K562 (cell line): ENCODE measurements around the gene FAM50B. TPM values are rescaled to one million over a fixed set of nuclear protein-coding genes. Genes with fewer than 3 reads are reported as not detected.

Experiments used
- ARID4B ChIP-seq: sonication (generic); formaldehyde crosslinking; IDR thresholded peaks from 2 replicates; pipeline ENCODE4 v1.8.0; 2022; ENCODE audit warnings: mild to moderate bottlenecking, missing genetic modification reagents
- CBX5 ChIP-seq: IDR thresholded peaks from 2 replicates; pipeline ENCODE4 v1.6.1; 2014; ENCODE audit warnings: low read depth, borderline replicate concordance
- GATA2 ChIP-seq: sonication (generic); formaldehyde crosslinking; IDR thresholded peaks from 2 replicates; pipeline ENCODE4 v1.4.0; 2020; ENCODE audit warnings: mild to moderate bottlenecking, missing genetic modification reagents
- KLF13 ChIP-seq: fragments of 450-650 bp; IDR thresholded peaks from 2 replicates; pipeline ENCODE4 v1.6.1; 2016; ENCODE audit warnings: missing genetic modification characterization, low read depth, mild to moderate bottlenecking, missing compliant biosample characterization, moderate library complexity, borderline replicate concordance
- MCM7 ChIP-seq, 2 experiments: fragments of 450-650 bp; IDR thresholded peaks; 2 replicates each; pipeline ENCODE4 v1.6.1; 2016 to 2018
- NR2C2 ChIP-seq, 2 experiments: fragments of 200-800 bp in 1 of 2; sonication (Bioruptor generic) in 1 of 2; sonication (generic) in 1 of 2; formaldehyde crosslinking in 1 of 2; IDR thresholded peaks; 2 replicates each; pipeline versions ENCODE4 v1.6.1 to v1.8.0; 2016 to 2022; ENCODE audit warnings: mild to moderate bottlenecking in 1 of 2, missing compliant biosample characterization in 1 of 2, missing genetic modification characterization in 1 of 2, missing genetic modification reagents in 1 of 2
- PBX2 ChIP-seq, 2 experiments: IDR thresholded peaks in 1 of 2; conservative IDR thresholded peaks in 1 of 2; 2 replicates each; pipeline ENCODE4 v1.6.1; 2016; ENCODE audit warnings: low read depth in 2 of 2, mild to moderate bottlenecking in 1 of 2, missing compliant biosample characterization in 1 of 2, missing genetic modification characterization in 1 of 2, moderate library complexity in 1 of 2
- SRSF7 ChIP-seq: fragments of 200-400 bp; formaldehyde crosslinking; optimal IDR thresholded peaks from 2 replicates; pipeline ENCODE3; 2017; ENCODE audit warnings: mild to moderate bottlenecking, low read depth, low read length
- TBP ChIP-seq: optimal IDR thresholded peaks from 2 replicates; pipeline ENCODE3; 2011; ENCODE audit warnings: low read depth, low read length, improper control_type of control experiment
- ZNF134 ChIP-seq: fragments of 250-450 bp; sonication (Bioruptor Pico); conservative IDR thresholded peaks from 2 replicates; pipeline ENCODE4 v1.4.0; 2020
- ZNF609 ChIP-seq: sonication (generic); formaldehyde crosslinking; IDR thresholded peaks from 2 replicates; pipeline ENCODE4 v1.8.1; 2023; ENCODE audit warnings: missing genetic modification reagents, mild to moderate bottlenecking, borderline replicate concordance
- polyA plus RNA-seq, 8 experiments: library from polyadenylated mRNA; depleted of rRNA in 4 of 8; stranded (reverse) in 5 of 8; unstranded in 3 of 8; fragments of >200 nt; fragmentation: Nextera tagmentation in 2 of 8; fragmentation: Illumina TruSeq in 1 of 8; extraction: Ambion mirVana in 2 of 8; extraction: Trizol in 1 of 8; gene quantifications; 2 replicates each; pipeline versions ENCODE4 v1.2.1 to v1.2.3, GENCODE V29; 2011 to 2014; ENCODE audit warnings: inconsistent platforms in 1 of 8, missing spikeins in 1 of 8
- total RNA-seq, 7 experiments: library from RNA; depleted of rRNA in 6 of 7; stranded (reverse); fragments of >200 nt in 6 of 7; fragmentation: Illumina TruSeq in 2 of 7; extraction: Trizol in 2 of 7; gene quantifications; 2 replicates each; pipeline versions ENCODE4 v1.2.1 to v1.2.3, GENCODE V29; 2011 to 2021; ENCODE audit warnings: low replicate concordance in 1 of 7

The FAM50B gene
- total and polyA plus RNA-seq, 9 of the 15 experiments (the other 6 are each of a cell fraction or from before 2014, with no cell fraction given) = 0.09 to 0.16 (median 0.13) TPM; not detected in 6

GRCh38 chr6:3844097-3844463, 5.1 kb upstream of the FAM50B start (continued):
- TF ChIP-seq GATA2 (CRISPR knock-in tag) (no peak), NR2C2 (CRISPR knock-in tag; IDR thresholded peaks at IDR 0.05) (no peak), NR2C2 (tag; IDR thresholded peaks at IDR 0.05) (no peak), KLF13 (tag) (no peak), PBX2 (CRISPR knock-in tag; IDR thresholded peaks at IDR 0.05; ENCODE audit: low read depth) (no peak), PBX2 (tag; conservative IDR thresholded peaks at IDR 0.05; ENCODE audit: low read depth) (no peak), ZNF609 (CRISPR knock-in tag) (no peak), ARID4B (CRISPR knock-in tag) (no peak), CBX5 (no peak), TBP (no peak), SRSF7 (no peak), ZNF134 (CRISPR knock-in tag) (no peak), MCM7 (IDR thresholded peaks at IDR 0.05) (no peak)
